Stimulated activated CD4-positive, alpha-beta T cell treated with anti-CD3 and anti-CD28 coated beads, Interleukin-2, amount 100 ng/mL, for 48 hours (primary cell): ENCODE data around the gene SIVA1.

Experiments
- DNase-seq, 2 donors: peaks; one replicate each; pipeline ENCODE4 v3.0.0-alpha.2; 2020

Gene SIVA1

GRCh38 chr14:104752735-104753527, at the start of gene SIVA1:
SIVA1 (plus strand) TSS chr14:104753147; CDS start chr14:104753202, 55 bp downstream.
- peak; percentile 99 for DNase-seq

- DNase-seq, result no peak
These were observed 49.7 kb upstream of the SIVA1 start for GRCh38 chr14:104703269-104703668.

GRCh38 chr14:104704252-104704651, 48.7 kb upstream of the SIVA1 start:
- DNase-seq, result no peak

GRCh38 chr14:104705340-104706047, 47.5 kb upstream of the SIVA1 start:
- DNase-seq, result no peak

- DNase-seq, result no peak
These were observed 46.0 kb upstream of the SIVA1 start for GRCh38 chr14:104706733-104707607.

- no peak for DNase-seq
These were observed 45.0 kb upstream of the SIVA1 start for GRCh38 chr14:104707608-104708595.

- DNase-seq, result peak; percentile 70 to 74
These were observed 44.2 kb upstream of the SIVA1 start for GRCh38 chr14:104708606-104709268.

GRCh38 chr14:104709387-104710039, 43.4 kb upstream of the SIVA1 start:
- DNase-seq, result no peak

GRCh38 chr14:104710071-104710735, 42.7 kb upstream of the SIVA1 start:
- DNase-seq, result no peak

GRCh38 chr14:104712881-104713734, 39.8 kb upstream of the SIVA1 start:
- DNase-seq, result no peak

GRCh38 chr14:104714066-104714465, 38.9 kb upstream of the SIVA1 start:
- DNase-seq, result no peak

GRCh38 chr14:104714681-104715080, 38.3 kb upstream of the SIVA1 start:
- DNase-seq, result no peak

GRCh38 chr14:104715416-104715815, 37.5 kb upstream of the SIVA1 start:
- no peak for DNase-seq

GRCh38 chr14:104715871-104716270, 37.1 kb upstream of the SIVA1 start:
- DNase-seq, result no peak

GRCh38 chr14:104717137-104717536, 35.8 kb upstream of the SIVA1 start:
- no peak for DNase-seq

GRCh38 chr14:104717646-104718045, 35.3 kb upstream of the SIVA1 start:
- no peak for DNase-seq

- no peak for DNase-seq
These were observed 34.8 kb upstream of the SIVA1 start for GRCh38 chr14:104718147-104718546.

GRCh38 chr14:104718871-104719270, 34.1 kb upstream of the SIVA1 start:
- no peak for DNase-seq

- no peak for DNase-seq
These were observed 33.6 kb upstream of the SIVA1 start for GRCh38 chr14:104719343-104719742.
